G401.6 (cell line): Measurements from ENCODE around the gene CACNB2.
A peak's percentile ranks its signal among the peaks of the same experiment; 100 is the strongest.
"Not testable (repeated sequence)": the region's sequence is repeated elsewhere in the genome, so short reads cannot be mapped to it uniquely, and the experiment has no call there.

Experiments used
- FAIRE-seq: peaks from 2 replicates; lab custom pipeline; 2012; peaks lifted over from hg19 to GRCh38; lab: Jason Lieb, UNC

CACNB2 gene

DNA sequence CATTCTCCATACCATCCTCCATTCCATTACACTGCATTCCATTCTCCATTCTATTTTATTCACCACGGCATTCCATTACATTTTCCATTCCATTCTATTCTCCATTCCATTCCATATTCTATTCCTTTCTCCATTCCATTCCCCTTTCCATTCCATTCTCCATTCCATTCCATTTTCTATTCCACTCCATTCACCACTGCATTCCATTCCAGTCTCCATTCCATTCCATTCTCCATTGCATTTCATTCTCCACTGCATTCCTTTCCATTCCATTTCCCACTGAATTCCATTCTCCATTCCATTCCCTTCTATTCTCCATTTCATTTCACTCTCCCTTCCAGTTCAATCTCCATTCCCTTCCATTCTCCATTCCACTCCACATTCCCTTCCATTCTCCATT is 431.6 kb downstream of the CACNB2 start:
- FAIRE-seq, result no peak

- FAIRE-seq, result no peak
Observed at GRCh38 chr10:18572959-18573561, 432.8 kb downstream of the CACNB2 start.

DNA sequence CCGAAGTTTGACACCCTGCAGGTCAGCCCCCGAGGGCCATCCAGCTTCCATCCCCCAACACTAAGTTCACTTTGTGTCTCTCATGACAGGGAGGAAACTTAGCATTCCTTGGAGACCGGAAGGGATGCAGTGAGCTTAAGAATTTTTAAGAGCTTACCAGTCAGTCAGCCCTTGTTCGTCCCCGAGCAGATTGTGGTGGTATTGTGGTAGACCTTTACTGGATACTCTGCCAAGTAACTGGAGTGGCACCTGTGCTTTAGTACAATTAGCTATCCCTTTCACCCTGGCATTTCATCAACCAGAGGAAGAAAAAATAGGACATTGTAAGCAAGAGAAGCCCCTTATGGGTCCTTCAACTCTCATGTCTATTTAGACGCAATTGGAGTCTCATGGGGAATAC is 436.4 kb downstream of the CACNB2 start:
- FAIRE-seq, result no peak

- FAIRE-seq, result no peak
Observed at GRCh38 chr10:18577823-18578685, 437.8 kb downstream of the CACNB2 start.

GRCh38 chr10:18582803-18583202 is 442.6 kb downstream of the CACNB2 start:
- no peak for FAIRE-seq

- FAIRE-seq, result peak; percentile 23
Observed at GRCh38 chr10:18583575-18584270, 443.5 kb downstream of the CACNB2 start.

DNA sequence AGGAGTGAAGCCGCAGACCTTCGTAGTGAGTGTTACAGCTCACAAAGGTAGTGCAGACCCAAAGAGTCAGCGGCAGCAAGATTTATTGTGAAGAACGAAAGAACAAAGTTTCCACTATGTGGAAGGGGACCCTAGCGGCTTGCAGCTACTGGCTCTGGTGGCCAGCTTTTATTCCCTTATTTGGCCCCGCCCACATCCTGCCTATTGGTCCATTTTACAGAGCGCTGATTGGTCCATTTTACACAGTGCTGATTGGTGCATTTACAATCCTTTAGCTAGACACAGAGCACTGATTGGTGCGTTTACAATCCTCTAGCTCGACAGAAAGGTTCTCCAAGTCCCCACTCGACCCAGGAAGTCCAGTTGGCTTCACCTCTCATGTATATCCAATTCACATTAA is 446.4 kb downstream of the CACNB2 start:
- FAIRE-seq, result not testable (repeated sequence)

DNA sequence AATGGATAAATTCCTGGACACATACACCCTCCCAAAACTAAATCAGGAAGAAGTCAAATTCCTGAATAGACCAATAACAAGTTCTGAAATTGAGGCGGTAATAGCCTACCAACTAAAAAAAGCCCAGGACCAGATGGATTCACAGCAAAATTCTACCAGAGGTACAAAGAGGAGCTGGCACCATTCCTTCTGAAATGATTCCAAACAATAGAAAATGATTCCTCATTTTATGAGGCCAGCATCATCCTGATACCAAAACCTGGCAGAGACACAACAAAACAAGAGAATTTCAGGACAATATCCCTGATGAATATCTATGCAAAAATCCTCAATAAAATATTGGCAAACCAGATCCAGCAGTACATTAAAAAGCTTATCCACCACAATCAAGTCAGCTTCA is 450.9 kb downstream of the CACNB2 start:
- FAIRE-seq, result not testable (repeated sequence)
